HG03039 (cell line): ENCODE measurements around the gene ATP1A1.

Experiments
- ATAC-seq: cut with Tn5 transposase; IDR thresholded peaks from one replicate; pipeline ENCODE4 v1.9.1; 2021; ENCODE audit warnings: mild to moderate bottlenecking, moderate library complexity; ENCODE audit not compliant: unreplicated experiment

Gene ATP1A1

DNA sequence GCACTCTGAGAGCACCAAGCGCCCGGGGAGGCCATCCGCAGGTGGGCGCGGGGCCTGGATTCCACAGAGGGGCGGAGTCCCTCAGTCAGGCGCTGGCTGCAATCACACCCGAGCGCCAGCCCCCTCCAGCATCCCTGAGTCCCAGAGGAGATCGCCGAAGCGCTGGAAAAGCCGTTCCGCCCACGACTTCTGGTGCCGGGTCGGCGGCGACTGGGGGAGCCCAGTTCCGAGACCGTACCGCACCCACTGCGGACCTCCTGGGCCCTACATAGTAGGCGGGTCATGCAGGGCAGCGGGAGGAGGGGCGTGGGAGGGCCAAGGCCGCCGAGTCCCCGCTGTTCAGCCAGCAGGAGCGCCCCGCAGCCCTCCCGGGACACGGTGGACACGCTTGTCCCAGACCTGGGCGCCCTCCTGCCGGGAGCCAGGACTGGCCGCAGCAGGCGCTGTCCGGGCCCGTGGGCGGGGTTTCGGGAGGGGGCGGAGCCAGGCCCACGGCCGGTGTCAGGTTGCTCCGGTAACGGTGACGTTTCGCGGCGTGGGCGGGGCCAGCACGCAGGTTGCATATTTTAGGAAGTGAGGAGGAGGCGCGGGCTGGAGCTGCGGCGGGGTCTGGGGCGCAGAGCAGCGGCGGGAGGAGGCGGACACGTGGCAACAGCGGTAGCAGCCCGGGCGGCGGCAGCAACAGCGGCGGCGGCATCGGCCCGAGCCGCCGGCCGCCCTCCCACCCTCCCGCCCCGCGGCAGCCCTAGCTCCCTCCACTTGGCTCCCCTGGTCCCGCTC is at the start of gene ATP1A1:
TSS of gene ATP1A1 (plus strand) at position 594 of the 780 bp plus-strand sequence. CDS start 268 bp downstream, outside the sequence.
- ATAC-seq: peak; percentile 55

DNA sequence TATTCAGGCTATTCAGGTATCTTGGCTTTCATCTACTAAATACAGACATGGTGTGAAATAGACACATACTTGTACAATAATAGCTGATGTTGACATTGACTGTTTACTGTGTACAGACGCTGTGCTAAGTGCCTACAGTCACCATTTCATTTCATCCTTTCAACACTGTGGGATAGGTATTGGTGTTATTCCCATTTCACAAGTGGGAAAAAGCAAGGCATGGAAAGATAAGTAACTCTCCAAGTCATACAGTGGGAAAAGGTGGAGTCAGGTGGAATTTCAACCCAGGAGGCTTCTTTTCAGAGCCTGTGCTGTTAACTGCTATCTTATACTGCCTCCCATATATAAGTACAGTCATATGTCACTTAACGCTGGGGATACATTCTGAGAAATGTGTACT is 49.6 kb upstream of the ATP1A1 start:
- no peak for ATAC-seq

GRCh38 chr1:116324411-116324810 is 48.6 kb upstream of the ATP1A1 start:
- ATAC-seq: no peak

DNA sequence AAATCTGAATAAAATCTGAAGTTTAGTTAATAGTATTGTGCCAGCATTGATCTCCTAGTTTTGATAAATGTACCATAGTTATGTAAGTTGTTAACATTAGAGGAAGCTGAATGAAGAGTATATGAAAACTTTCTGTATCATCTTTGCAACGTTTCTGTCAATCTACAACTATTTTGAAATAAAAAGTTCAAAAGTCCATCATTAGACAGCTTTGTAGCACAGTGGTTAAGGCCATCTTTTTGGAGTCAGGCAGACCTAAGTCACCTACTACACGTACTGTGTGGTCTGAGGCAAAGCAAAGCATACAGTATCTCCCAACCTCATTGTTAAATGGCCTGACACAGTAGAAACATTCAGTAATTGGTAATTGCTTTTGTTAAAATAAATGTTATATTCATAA is 47.9 kb upstream of the ATP1A1 start:
- no peak for ATAC-seq

DNA sequence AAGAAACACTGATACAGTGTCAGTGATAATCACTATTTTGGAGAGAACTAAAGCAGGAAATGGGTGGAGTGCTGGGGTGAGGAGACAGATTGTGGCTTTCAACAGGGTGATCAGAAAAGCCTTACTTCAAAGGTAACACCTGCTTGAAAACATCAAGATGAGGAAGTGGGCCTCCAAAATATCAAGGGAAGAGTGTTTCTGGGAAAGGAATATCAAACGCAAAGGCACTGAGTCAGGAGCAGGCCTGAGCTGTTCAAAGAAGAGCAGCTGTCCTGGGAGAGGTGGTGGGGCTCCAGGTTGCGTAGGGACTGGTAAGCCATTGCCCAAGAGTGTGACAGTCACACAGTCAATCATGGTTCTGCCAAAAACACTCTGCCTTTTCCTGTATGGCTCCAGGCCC is 47.1 kb upstream of the ATP1A1 start:
- ATAC-seq: no peak

DNA sequence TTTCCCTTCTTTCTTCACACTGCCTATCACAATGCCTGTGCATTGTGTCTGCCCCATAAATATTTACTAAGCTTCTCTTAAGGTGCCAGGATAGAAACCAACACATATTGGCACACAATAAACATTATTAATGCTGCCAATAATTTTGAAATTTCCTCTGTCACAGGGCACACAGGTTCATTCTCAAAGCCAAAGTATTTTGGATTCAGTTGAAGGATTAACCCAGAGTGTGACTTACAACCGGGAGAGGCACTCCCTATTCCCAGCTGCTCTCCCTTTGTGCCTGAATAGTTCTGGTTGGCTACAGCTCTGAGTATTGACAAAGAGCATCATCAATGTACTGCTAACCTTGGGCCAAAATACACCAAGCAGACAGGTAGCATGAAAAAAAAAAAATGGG is 46.6 kb upstream of the ATP1A1 start:
- ATAC-seq: no peak

- no peak for ATAC-seq
These were observed 44.4 kb upstream of the ATP1A1 start for GRCh38 chr1:116328671-116329070.

DNA sequence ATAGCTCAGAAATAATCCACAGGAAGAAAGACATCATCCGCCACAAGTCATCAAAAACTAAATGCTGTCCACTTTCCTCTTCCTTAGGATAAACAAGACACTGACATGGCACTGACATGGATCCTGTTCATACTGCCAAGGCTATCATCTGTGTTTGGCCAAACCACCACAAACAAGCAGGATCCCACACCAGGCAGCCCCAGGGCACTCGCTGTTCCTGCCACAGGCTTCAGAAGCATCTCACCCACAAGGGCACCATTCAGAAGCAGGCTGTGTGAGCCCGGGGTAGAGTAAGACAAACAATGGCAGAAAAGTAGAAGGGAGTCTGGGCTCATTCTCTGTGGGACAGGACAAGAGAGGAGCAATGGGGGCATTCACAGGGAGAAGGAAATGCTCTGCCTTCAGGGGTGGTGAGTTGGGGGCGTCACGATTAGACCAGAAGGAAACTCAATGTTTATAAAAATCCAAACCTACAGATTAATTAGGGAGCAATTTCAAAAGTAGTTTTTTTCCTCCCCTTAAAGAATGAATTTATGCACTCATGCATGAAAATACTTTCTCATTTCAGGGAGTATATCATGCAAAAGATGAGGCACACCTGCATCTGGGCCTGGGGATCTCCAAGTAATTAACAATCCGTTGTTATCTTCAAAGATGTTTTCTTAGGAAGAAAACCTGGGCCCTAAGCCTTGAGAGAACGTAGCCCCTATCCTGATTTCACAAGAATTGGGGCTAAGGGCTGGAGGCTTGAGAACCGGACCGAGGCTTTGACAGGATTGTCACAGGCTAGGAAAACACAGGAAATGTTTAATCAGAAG is 43.3 kb upstream of the ATP1A1 start:
- ATAC-seq: no peak

- ATAC-seq: no peak
These were observed 42.7 kb upstream of the ATP1A1 start for GRCh38 chr1:116330342-116330652.

- no peak for ATAC-seq
These were observed 42.2 kb upstream of the ATP1A1 start for GRCh38 chr1:116330846-116331245.

DNA sequence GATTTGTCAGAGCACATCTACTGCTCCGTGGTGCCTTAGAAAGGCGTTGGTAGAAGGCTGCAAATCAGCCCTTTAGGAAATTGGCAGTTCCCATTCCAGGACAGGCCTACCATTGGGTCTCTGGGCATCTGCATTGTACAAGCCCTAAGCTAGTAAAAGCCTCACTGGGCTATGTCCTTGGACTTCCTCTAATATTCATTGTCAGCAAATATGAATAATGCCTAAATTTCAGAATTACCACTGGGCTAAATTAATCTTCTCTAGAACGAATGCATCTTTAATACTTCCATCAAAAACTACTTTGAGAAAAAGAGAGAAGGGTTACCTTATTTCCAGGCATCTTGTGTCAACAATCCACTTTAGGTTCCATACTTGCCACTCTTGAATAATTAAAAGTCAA is 41.5 kb upstream of the ATP1A1 start:
- ATAC-seq: no peak

DNA sequence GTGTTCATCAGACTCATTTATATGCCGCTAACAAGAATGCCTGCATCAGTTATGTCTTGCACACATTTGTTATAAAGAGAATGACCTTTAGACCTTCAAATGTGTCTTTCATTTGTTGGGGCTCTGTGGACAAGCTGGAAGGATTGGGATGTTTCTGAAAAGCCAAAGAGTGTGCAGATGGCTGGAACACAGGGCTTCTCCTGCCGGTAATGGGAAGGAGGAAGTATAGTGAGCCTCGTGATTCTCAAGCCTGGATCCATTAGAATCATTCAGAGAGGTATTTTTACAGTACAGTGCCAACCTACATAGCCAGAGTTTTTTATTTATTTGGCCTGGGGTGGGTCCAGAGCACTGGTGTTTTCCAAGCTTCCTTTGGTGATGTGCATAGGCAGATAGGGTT is 40.6 kb upstream of the ATP1A1 start:
- no peak for ATAC-seq

DNA sequence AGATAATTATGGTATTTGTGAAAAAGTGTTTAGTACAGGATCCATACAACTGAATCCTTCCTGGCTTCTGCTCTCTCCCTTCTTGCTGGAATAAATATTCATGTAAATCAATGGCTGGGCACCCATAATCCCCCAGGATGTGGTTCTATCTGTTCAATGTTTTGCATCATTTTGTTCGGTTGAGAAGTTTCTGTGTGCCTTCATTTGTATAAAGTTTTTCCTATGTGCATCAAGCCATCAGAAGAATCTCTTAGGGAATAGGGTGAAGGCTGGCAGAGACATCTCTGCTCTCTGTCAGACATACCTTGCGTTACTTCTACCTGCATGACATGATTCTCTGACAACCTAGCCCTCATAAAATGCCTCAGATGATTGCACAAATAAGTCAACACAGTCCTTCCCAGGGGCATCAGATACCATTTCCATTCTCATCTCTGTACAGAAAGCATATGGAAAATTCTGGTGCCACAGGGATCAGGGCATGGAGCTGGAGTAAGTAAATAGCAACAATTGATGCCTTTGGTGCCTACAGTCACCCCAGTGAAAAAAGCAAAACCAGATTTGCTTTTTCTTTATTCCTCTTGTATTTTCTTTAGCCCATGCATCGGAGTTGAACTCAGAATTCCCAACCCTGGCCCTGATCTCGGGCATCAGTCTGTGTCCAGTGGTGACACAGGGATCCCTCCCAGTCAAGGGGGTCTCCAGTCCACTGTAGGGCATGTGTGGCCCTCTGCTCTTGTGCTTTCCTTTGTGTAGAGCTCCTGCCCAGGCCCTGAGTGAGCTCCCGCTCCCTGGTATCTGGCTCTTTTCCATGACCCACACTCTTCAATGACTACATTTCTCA is 39.7 kb upstream of the ATP1A1 start:
- no peak for ATAC-seq

GRCh38 chr1:116334015-116334547 is 39.0 kb upstream of the ATP1A1 start:
- no peak for ATAC-seq

GRCh38 chr1:116334868-116335635 is 38.0 kb upstream of the ATP1A1 start:
- no peak for ATAC-seq

GRCh38 chr1:116335850-116336624 is 37.0 kb upstream of the ATP1A1 start:
- ATAC-seq: no peak

DNA sequence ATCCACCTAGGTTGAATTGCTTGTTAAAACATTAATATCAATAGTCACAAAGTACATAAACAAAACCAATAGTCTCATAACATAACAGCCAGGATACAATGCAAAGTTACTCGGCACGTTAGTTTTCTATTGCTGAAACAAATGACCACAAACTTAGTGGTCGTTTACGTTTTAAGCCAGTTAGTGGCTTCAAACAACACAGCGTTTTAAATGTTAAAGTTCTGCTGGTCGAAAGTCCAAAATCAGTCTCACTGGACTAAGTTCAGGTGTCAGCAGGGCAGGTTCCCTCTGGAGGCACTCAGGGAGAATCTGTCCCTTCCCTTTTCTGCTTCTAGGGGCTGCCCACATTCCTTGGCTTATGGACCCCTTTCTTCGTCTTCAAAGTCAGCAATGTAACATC is 35.6 kb upstream of the ATP1A1 start:
- no peak for ATAC-seq

- ATAC-seq: no peak
These were observed 34.6 kb upstream of the ATP1A1 start for GRCh38 chr1:116338400-116338799.

DNA sequence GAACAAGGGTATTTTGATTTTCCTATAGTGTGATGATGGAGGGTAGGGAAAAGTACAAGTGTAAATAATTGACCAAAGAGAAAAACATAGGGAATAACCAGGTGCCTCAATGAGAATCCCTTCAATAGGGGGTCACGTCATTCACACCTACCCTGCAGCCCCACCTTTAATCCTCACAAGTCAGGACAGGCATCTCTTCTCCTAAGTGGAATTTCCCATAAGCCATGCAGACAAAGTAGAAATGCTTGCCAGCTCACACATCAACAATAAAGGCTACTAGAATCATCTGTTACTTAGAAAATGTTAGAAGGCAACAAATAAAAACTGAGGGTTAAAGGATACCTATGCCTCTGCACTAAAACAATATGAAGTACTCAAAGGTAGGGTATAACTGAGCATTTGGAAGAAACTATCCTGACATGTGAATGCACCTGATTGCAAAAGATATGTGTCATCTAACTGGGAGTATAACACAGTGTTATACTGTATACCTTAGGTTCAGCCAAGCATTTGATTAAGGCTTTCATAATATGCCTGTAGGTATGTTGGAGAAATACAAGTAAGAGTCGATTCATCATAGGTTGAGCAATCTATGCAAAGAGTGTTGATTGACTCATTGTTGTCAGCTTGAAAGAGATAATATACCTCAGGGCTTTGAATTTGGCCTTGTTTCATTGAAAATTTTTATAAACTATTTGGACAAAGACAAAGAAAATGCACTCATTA is 32.4 kb upstream of the ATP1A1 start:
- no peak for ATAC-seq
